Choroid plexus epithelial cell (primary cell): ENCODE results near the gene RTN3.

ENCODE experiments used
- DNase-seq: peaks from one replicate; pipeline ENCODE4 v3.0.0-alpha.2; 2010; ENCODE audit warnings: low read depth
- H3K4me3 ChIP-seq: 2 replicates; pipeline ENCODE4 v1.5.1; 2011; ENCODE audit warnings: low read depth, mild to moderate bottlenecking, control low read depth, low read length, moderate library complexity
- CTCF ChIP-seq: conservative IDR thresholded peaks from 2 replicates; pipeline ENCODE4 v1.5.1; 2011; ENCODE audit warnings: low read depth, mild to moderate bottlenecking, control low read depth, inconsistent platforms, low read length, moderate library complexity

Gene RTN3

GRCh38 chr11:63745304-63746170, 64.2 kb downstream of the RTN3 start:
- DNase-seq = no peak
- no peak overlapping the region for H3K4me3 ChIP-seq
- TF ChIP-seq CTCF = peak; percentile 35

- DNase-seq = peak; percentile 51
- TF ChIP-seq CTCF = no peak
These were observed 65.7 kb downstream of the RTN3 start for GRCh38 chr11:63747011-63747410.

GRCh38 chr11:63749624-63750023, 68.3 kb downstream of the RTN3 start:
- H3K4me3 ChIP-seq = no peak overlapping the region
- DNase-seq = no peak
- no peak for TF ChIP-seq CTCF

More at GRCh38 chr11:63747011-63747410, 65.7 kb downstream of the RTN3 start:
- no peak overlapping the region for H3K4me3 ChIP-seq

- no peak overlapping the region for H3K4me3 ChIP-seq
- no peak for DNase-seq
- no peak for TF ChIP-seq CTCF
These were observed 75.8 kb downstream of the RTN3 start for GRCh38 chr11:63756919-63757761.

- no peak for TF ChIP-seq CTCF
- no peak for DNase-seq
These were observed 79.3 kb downstream of the RTN3 start for GRCh38 chr11:63760487-63761079.

GRCh38 chr11:63761188-63761587, 79.9 kb downstream of the RTN3 start:
- H3K4me3 ChIP-seq = no peak overlapping the region
- no peak for DNase-seq
- TF ChIP-seq CTCF = no peak

More at GRCh38 chr11:63760487-63761079, 79.3 kb downstream of the RTN3 start:
- no peak overlapping the region for H3K4me3 ChIP-seq
